Thyroid gland (tissue), 4 donors: ENCODE data around the gene TMEM52. TPM values are rescaled to one million over a fixed set of nuclear protein-coding genes. Genes with fewer than 3 reads are reported as not detected.

Experiments
- DNase-seq, 2 donors: peaks; one replicate each; pipeline ENCODE4 v3.0.0-alpha.2; 2019
- H3K27ac ChIP-seq, 3 donors: fragments of 200-600 bp; sonication (generic); 1 replicate in 2 of 3; 2 replicates in 1 of 3; pipeline ENCODE4 v1.5.1; 2016 to 2019; ENCODE audit warnings: mild to moderate bottlenecking in 1 of 3, moderate library complexity in 1 of 3
- H3K27me3 ChIP-seq: fragments of 200-600 bp; sonication (generic); one replicate; pipeline ENCODE4 v1.5.1; 2019
- H3K36me3 ChIP-seq, 2 donors: fragments of 200-600 bp; sonication (generic); one replicate each; pipeline ENCODE4 v1.5.1; 2016 to 2019
- H3K4me1 ChIP-seq, 2 donors: fragments of 200-600 bp; sonication (generic); one replicate each; pipeline ENCODE4 v1.5.1; 2017 to 2019
- H3K4me3 ChIP-seq, 3 donors: fragments of 200-600 bp; sonication (generic); replicated peaks in 1 of 3; 1 replicate in 2 of 3; 2 replicates in 1 of 3; pipeline ENCODE4 v1.5.1; 2016; ENCODE audit warnings: mild to moderate bottlenecking in 1 of 3
- H3K9me3 ChIP-seq: fragments of 200-600 bp; sonication (generic); one replicate; pipeline ENCODE4 v1.5.1; 2017
- POLR2A ChIP-seq, 2 donors: fragments of 450-650 bp; IDR thresholded peaks; one replicate each; pipeline ENCODE4 v1.6.1; 2017; ENCODE audit warnings: antibody characterized with exemption in 2 of 2, mild to moderate bottlenecking in 2 of 2, moderate library complexity in 1 of 2
- WGBS, 2 donors: methylation state at CpG; one replicate each; pipeline ENCODE4 v1.1.5; 2017; 5-methylcytosine and 5-hydroxymethylcytosine counted together
- intact Hi-C: fragments of 100-400 bp; cut with DNase I; formaldehyde crosslinking; loops from one replicate; pipeline ENCODE4 v1.15.1; 2023
- total RNA-seq, 4 donors: library from RNA; depleted of rRNA; stranded (reverse); fragments of >200 nt; gene quantifications; one replicate each; pipeline ENCODE4 v1.2.3, GENCODE V29; 2016
- TF ChIP-seq, protein P1 (sequence below), 6 experiments: fragments of 200-600 bp in 3 of 6; fragments of 450-650 bp in 3 of 6; sonication (generic) in 3 of 6; IDR thresholded peaks; one replicate each; pipeline ENCODE4 v1.5.1; 2016 to 2019; ENCODE audit warnings: antibody characterized with exemption in 6 of 6, mild to moderate bottlenecking in 2 of 6, inconsistent platforms in 1 of 6, moderate library complexity in 1 of 6

Gene TMEM52
- total RNA-seq, 4 donors from 2014 or later, result not detected

DNA sequence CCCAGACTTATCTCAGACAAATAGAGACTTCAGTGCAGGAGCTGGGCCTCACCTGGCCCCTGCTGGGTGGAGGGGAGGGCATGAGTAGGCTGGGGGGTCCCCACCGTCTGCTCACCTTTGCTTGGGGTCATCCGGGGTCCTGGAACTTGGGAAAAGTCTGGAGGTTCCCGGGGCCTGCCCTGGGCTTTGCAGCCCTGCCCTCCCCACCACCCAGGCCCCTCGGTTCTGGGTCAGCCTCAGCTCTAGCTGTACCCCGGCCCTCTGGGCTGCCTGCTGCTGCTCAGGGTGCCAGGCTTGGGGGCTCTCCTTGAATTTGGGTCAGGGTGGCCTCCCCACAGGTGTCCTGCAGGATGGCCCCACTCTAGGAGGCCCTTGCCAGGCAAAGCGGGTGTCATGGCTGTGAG is 2.4 kb upstream of the TMEM52 start:
- Histone ChIP-seq H3K36me3 (no peaks in the 10 kb centered on the region), H3K4me3 (no peak overlapping the region), H3K27ac (no peak overlapping the region), H3K4me1 (peaks cover 7 to 18% of the 10 kb centered on the region in 2 donors), H3K27me3 (no peaks in the 10 kb centered on the region), H3K9me3 (no peaks in the 10 kb centered on the region)
- no peak for DNase-seq
- TF ChIP-seq POLR2A (IDR thresholded peaks at IDR 0.05), result no peak
- TF ChIP-seq, protein P1, sequence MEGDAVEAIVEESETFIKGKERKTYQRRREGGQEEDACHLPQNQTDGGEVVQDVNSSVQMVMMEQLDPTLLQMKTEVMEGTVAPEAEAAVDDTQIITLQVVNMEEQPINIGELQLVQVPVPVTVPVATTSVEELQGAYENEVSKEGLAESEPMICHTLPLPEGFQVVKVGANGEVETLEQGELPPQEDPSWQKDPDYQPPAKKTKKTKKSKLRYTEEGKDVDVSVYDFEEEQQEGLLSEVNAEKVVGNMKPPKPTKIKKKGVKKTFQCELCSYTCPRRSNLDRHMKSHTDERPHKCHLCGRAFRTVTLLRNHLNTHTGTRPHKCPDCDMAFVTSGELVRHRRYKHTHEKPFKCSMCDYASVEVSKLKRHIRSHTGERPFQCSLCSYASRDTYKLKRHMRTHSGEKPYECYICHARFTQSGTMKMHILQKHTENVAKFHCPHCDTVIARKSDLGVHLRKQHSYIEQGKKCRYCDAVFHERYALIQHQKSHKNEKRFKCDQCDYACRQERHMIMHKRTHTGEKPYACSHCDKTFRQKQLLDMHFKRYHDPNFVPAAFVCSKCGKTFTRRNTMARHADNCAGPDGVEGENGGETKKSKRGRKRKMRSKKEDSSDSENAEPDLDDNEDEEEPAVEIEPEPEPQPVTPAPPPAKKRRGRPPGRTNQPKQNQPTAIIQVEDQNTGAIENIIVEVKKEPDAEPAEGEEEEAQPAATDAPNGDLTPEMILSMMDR (IDR thresholded peaks at IDR 0.05), result no peak
- intact Hi-C loops, result no loop called here
- 100% methylated on average over 3 to 4 of the region's 6 CpGs for WGBS, 2 donors

DNA sequence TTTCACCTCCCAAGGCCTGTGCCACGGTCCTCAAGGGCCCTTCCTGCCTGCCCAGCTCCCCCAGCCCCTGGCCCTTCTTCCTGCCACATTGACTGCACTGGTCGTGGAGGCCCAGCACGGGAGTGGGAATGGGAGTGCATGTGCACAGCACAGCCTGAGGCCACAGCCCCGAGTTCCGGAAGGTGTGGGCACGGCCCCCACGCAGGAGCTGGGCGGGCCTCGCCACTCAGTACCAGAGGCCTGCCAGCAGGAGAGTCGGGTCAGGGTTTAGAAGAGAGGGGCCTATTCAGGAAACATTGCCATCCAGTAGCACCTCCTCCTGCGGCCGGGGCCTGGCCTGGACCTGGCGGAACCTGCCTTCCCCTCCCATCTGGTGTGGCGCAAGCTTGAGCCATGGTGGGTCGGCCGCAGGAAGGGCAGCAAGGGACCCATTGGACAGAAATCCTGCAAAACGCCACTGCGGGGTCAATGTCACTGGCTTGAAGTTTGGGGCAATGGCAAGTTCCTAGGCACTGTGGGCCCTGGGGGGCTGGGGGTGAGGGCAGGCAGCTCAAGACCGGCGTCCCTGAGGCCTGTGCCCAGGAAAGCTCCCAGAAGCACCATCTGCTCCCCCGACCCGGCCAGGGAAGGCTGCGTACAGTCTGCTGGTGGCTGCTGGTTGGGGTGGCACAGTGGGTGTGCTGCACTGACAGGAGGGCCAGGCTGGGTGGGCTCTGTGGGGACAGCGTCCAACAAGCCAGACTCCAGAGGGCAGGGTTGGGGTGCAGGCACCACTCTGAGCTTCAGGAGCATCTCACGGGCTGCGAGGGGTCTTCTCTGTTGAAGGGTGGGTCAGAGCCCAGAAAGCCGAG is 1.8 kb upstream of the TMEM52 start:
- WGBS, 2 donors, result 79 to 90% methylated on average over 10 to 13 of the region's 27 CpGs
- H3K36me3 ChIP-seq, result no peaks in the 10 kb centered on the region
- H3K4me3 ChIP-seq, result no peak overlapping the region
- DNase-seq, result no peak
- peaks cover 7 to 18% of the 10 kb centered on the region in 2 donors for H3K4me1 ChIP-seq
- intact Hi-C loops, result no loop called here
- no peak overlapping the region for H3K27ac ChIP-seq
- H3K9me3 ChIP-seq, result no peaks in the 10 kb centered on the region
- no peaks in the 10 kb centered on the region for H3K27me3 ChIP-seq
- no peak for TF ChIP-seq POLR2A (IDR thresholded peaks at IDR 0.05)
- TF ChIP-seq, protein P1 (IDR thresholded peaks at IDR 0.05), result no peak

DNA sequence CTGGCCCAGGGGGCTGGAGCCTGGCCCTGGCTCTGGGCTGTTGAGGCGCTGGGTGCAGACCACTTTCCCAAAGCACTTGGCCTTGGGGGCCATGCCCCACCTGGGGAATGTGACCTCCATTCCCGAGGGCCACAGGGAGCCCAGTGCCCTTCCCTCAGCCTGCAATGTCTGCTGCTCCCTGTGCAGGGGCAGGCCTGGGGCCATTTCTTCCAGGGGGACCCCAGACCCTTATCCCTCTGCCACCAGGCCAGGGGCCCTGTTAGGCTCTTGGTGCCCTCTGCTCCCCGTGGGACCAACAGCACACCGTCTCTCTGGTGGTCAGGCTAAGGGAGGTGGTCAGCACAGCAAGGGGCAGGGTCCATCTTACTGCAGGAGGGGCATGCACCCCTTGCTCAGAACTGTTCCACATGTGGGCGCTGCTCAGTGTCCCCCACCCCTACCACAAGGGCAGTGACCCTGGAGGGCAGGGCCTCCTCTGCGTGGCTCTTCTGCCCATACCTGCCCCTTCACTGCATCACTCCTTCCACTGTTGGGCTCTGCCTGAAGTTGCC is 1.1 kb upstream of the TMEM52 start:
- no peak overlapping the region for H3K4me3 ChIP-seq
- no peak for DNase-seq
- H3K36me3 ChIP-seq, result no peaks in the 10 kb centered on the region
- no peak overlapping the region for H3K27ac ChIP-seq
- no peaks in the 10 kb centered on the region for H3K27me3 ChIP-seq
- H3K4me1 ChIP-seq, result peaks cover 7 to 18% of the 10 kb centered on the region in 2 donors
- H3K9me3 ChIP-seq, result no peaks in the 10 kb centered on the region
- intact Hi-C loops, result no loop called here
- 95 to 100% methylated on average over 2 to 4 of the region's 6 CpGs for WGBS, 2 donors
- TF ChIP-seq, protein P1 (IDR thresholded peaks at IDR 0.05), result no peak
- no peak for TF ChIP-seq POLR2A (IDR thresholded peaks at IDR 0.05)

DNA sequence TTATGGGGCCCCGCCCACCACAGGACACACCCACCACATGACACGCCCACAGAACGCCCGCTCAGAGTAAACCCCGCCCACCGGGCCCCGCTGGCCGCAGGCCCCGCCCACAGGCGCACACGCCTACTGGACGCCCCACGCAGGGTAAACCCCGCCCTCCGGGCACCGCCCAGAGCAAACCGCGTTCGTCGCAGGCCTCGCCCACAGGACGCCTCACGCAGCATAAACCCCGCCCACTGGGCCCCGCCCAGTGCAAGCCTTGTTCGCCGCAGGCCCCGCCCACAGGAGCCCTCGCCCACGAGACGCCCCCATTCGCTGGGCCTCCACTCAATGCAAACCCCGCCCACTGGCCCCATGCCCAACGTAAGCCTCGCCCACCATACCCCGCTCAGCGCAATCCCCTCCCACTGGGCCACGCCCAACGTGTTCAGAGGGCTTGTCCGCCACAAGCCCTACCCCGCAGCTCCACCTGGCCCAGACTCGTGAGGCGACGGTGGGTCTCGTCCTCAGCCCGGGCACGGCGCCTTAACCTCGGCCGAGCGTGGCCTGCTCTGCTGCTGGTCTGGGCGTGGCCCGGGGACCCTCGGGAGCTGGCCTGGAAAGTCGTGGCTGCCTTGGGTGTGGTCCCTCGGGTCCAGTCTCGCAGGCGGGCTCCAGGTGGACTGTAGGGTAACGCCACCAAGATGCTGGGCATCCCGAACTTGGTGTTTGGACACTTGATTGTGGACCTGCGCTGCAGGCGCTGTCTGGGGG is 401 bp upstream of the TMEM52 start:
- H3K4me1 ChIP-seq, result peaks cover 7 to 18% of the 10 kb centered on the region in 2 donors
- H3K27ac ChIP-seq, result peak overlapping the region in 1 of 3 donors; percentile 63
- H3K36me3 ChIP-seq, result no peaks in the 10 kb centered on the region
- no peaks in the 10 kb centered on the region for H3K27me3 ChIP-seq
- WGBS, 2 donors, result 0 to 4% methylated on average over 3 to 23 of the region's 62 CpGs
- H3K4me3 ChIP-seq, result peak overlapping the region in 1 of 3 donors; percentile 50
- DNase-seq, result peak; percentile 98
- no peaks in the 10 kb centered on the region for H3K9me3 ChIP-seq
- no peak for TF ChIP-seq POLR2A (IDR thresholded peaks at IDR 0.05)
- TF ChIP-seq, protein P1 (IDR thresholded peaks at IDR 0.05), result no peak
- intact Hi-C loops, result no loop called here
